SH-SY5Y (cell line): ENCODE data around the gene CAMK2D.

Experiments used
- GATA2 ChIP-seq: IDR thresholded peaks from 2 replicates; pipeline ENCODE4 v1.6.1; 2011; ENCODE audit warnings: mild to moderate bottlenecking, low read depth, low read length
- GATA3 ChIP-seq: IDR thresholded peaks from 2 replicates; pipeline ENCODE4 v1.6.1; 2011; ENCODE audit warnings: low read depth, mild to moderate bottlenecking, low read length, moderate library complexity

DNA sequence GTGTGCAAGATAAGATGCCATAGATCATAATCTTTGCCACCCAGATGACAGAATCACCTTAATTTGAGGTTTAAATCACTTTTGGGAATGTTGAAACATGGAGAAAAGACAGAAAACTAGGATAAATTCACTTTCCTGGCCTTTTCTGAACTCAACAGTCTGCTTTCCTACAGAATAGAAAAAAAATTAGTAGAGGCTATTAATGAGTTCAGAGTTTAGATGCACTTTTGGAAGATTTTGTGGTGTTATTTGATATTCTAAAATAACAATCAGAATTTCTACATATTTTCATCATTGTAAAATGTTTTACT is 195.9 kb downstream of the CAMK2D start:
- TF ChIP-seq GATA2 = no peak; the same call in 1 of the 2 replicates
- no peak for TF ChIP-seq GATA3
